Measurements from ENCODE around the gene LGI4. TPM values are rescaled to one million over a fixed set of nuclear protein-coding genes. Genes with fewer than 3 reads are reported as not detected.
A peak's percentile ranks its signal among the peaks of the same experiment; 100 is the strongest.

Gene LGI4
- total and polyA plus RNA-seq, 2 experiments from 2014 or later: 3.4 to 4.3 TPM

GRCh38 chr19:35122687-35123551, 11.9 kb downstream of the LGI4 start:
- H4K20me1 ChIP-seq (replicated peaks; ENCODE audit: insufficient read depth): no peaks in the 10 kb centered on the region
- H3K9me2 ChIP-seq (ENCODE audit: insufficient read depth): no peaks in the 10 kb centered on the region
- H3K9me3 Mint-ChIP-seq: no peaks in the 10 kb centered on the region
- no peak overlapping the region for H3K27ac ChIP-seq (ENCODE audit: low read depth)
- peaks cover 29% of the 10 kb centered on the region; the same call in 2 of the 3 replicates for H3K4me1 Mint-ChIP-seq
- H3K27ac Mint-ChIP-seq: peak overlapping the region; percentile 14; the same call in 1 of the 2 replicates
- H2AFZ ChIP-seq: peak overlapping the region; percentile 81
- ATAC-seq (no peak), DNase-seq (ENCODE audit: low spot score) (no peak)
- peaks cover 14% of the 10 kb centered on the region for H3K4me1 ChIP-seq (ENCODE audit: insufficient read depth)
- H3K27me3 ChIP-seq (ENCODE audit: insufficient read depth): no peaks in the 10 kb centered on the region
- no peak overlapping the region for H3K4me3 Mint-ChIP-seq
- H3K79me2 ChIP-seq (replicated peaks; ENCODE audit: insufficient read depth): no peaks in the 10 kb centered on the region
- no peaks in the 10 kb centered on the region for H3K36me3 Mint-ChIP-seq (ENCODE audit: low read depth)
- no peak overlapping the region for H3K4me2 ChIP-seq
- TF ChIP-seq CTCF (conservative IDR thresholded peaks at IDR 0.05; ENCODE audit: low read depth in 2 of 2) (no peak), REST (IDR thresholded peaks at IDR 0.05; ENCODE audit: unreplicated experiment) (no peak), EZH2 (IDR thresholded peaks at IDR 0.05; ENCODE audit: low read depth, unreplicated experiment) (no peak), ZNF331 (CRISPR knock-in tag; IDR thresholded peaks at IDR 0.05; ENCODE audit: low read depth) (no peak), JUNB (IDR thresholded peaks at IDR 0.05; ENCODE audit: unreplicated experiment) (no peak), STAT1 (IDR thresholded peaks at IDR 0.05; ENCODE audit: unreplicated experiment) (no peak)
- no peaks in the 10 kb centered on the region for H3F3A ChIP-seq (replicated peaks; ENCODE audit: low read depth)
- H3K27me3 Mint-ChIP-seq (ENCODE audit: insufficient read depth, low read depth, poor library complexity): peaks cover 13% of the 10 kb centered on the region
- H3K36me3 ChIP-seq (ENCODE audit: insufficient read depth): no peaks in the 10 kb centered on the region
- no peak overlapping the region for H3K4me3 ChIP-seq

GRCh38 chr19:35120898-35121297, 14.0 kb downstream of the LGI4 start:
- no peak overlapping the region for H2AFZ ChIP-seq
- DNase-seq (ENCODE audit: low spot score) (no peak), ATAC-seq (no peak)
- Mint-ChIP-seq H3K4me1 (peaks cover 36% of the 10 kb centered on the region), H3K27me3 (ENCODE audit: insufficient read depth, low read depth, poor library complexity) (peaks cover 16% of the 10 kb centered on the region), H3K4me3 (no peak overlapping the region), H3K9me3 (no peaks in the 10 kb centered on the region), H3K27ac (no peak overlapping the region), H3K36me3 (ENCODE audit: low read depth) (no peaks in the 10 kb centered on the region)
- no peak for TF ChIP-seq REST (IDR thresholded peaks at IDR 0.05; ENCODE audit: unreplicated experiment)
- no peaks in the 10 kb centered on the region for H4K20me1 ChIP-seq (replicated peaks; ENCODE audit: insufficient read depth)
- no peak overlapping the region for H3K4me2 ChIP-seq
- no peaks in the 10 kb centered on the region for H3K27me3 ChIP-seq (ENCODE audit: insufficient read depth)
- no peaks in the 10 kb centered on the region for H3F3A ChIP-seq (replicated peaks; ENCODE audit: low read depth)
- no peak overlapping the region for H3K4me3 ChIP-seq
- no peak overlapping the region for H3K27ac ChIP-seq (ENCODE audit: low read depth)
- H3K9me2 ChIP-seq (ENCODE audit: insufficient read depth): no peaks in the 10 kb centered on the region
- H3K79me2 ChIP-seq (replicated peaks; ENCODE audit: insufficient read depth): no peaks in the 10 kb centered on the region
- peaks cover 18% of the 10 kb centered on the region for H3K4me1 ChIP-seq (ENCODE audit: insufficient read depth)
- no peaks in the 10 kb centered on the region for H3K36me3 ChIP-seq (ENCODE audit: insufficient read depth)

Measured in GM23338 (cell line).